Osteocyte (in vitro differentiated cells): Measurements from ENCODE around the gene DPH2. TPM values are rescaled to one million over a fixed set of nuclear protein-coding genes. Genes with fewer than 3 reads are reported as not detected.
A peak's percentile ranks its signal among the peaks of the same experiment; 100 is the strongest.

Source experiments
- DNase-seq: peaks from one replicate; pipeline ENCODE4 v3.0.0; 2021; ENCODE audit warnings: mixed read lengths; ENCODE audit not compliant: unreplicated experiment; ENCODE audit errors: extremely low spot score
- H3K27ac Mint-ChIP-seq: one replicate; pipeline ENCODE4 v1.8.0; 2021; ENCODE audit warnings: mild to moderate bottlenecking, mixed read lengths; ENCODE audit not compliant: unreplicated experiment
- H3K27me3 Mint-ChIP-seq: one replicate; pipeline ENCODE4 v1.8.0; 2021; ENCODE audit warnings: mixed read lengths; ENCODE audit not compliant: unreplicated experiment
- H3K36me3 Mint-ChIP-seq: one replicate; pipeline ENCODE4 v1.8.0; 2021; ENCODE audit warnings: mixed read lengths; ENCODE audit not compliant: unreplicated experiment
- H3K4me1 Mint-ChIP-seq: one replicate; pipeline ENCODE4 v1.8.0; 2021; ENCODE audit warnings: mixed read lengths; ENCODE audit not compliant: unreplicated experiment
- H3K4me3 Mint-ChIP-seq: one replicate; pipeline ENCODE4 v1.8.0; 2021; ENCODE audit warnings: mild to moderate bottlenecking, moderate library complexity, mixed read lengths; ENCODE audit not compliant: unreplicated experiment
- H3K9me3 Mint-ChIP-seq: one replicate; pipeline ENCODE4 v1.8.0; 2021; ENCODE audit warnings: mixed read lengths; ENCODE audit not compliant: unreplicated experiment
- total RNA-seq: library from RNA; stranded (reverse); gene quantifications from 2 replicates; pipeline ENCODE4 v1.2.1, GENCODE V29; 2021
- TF ChIP-seq, protein P1 (sequence below): fragments of 200-600 bp; sonication (generic); IDR thresholded peaks from 2 replicates; pipeline ENCODE4 v1.5.0; 2021; ENCODE audit warnings: antibody characterized with exemption, mild to moderate bottlenecking, moderate library complexity

DPH2 gene
- total RNA-seq, 1 donor from 2014 or later, result 22.4 TPM

DNA sequence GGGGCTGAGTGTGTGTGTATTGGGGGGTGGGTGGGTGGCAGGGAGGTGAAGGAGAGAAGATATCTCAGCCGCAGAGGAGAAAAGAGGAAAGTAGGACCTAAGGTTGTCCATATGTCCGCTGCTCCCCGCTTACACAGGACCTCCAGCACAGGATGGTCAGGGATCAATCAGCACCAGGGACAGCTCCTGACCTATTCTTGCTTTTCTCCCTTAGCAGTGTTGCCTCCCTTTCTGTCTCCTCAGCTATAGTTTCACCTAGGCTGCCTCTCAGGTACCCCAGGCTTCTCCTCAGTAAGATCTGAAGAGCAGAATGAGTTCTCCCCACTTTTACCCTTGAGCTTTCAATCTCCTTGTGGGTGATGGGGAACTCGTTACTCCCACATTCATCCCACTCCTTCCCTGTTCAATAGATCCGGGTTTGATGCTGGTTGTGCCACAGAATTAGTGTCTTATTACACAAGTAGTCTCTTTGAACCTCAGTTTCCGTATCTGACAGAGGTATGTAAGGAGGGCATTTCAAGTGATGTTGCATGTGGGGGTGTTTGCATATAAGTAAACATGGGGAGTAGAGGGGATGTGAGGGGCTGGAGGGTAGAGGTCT lies 1.4 kb upstream of the DPH2 start:
- H3K4me3 Mint-ChIP-seq, result no peak overlapping the region
- no peaks in the 10 kb centered on the region for H3K27me3 Mint-ChIP-seq
- peaks cover 8% of the 10 kb centered on the region for H3K9me3 Mint-ChIP-seq
- DNase-seq, result no peak
- TF ChIP-seq, protein P1, sequence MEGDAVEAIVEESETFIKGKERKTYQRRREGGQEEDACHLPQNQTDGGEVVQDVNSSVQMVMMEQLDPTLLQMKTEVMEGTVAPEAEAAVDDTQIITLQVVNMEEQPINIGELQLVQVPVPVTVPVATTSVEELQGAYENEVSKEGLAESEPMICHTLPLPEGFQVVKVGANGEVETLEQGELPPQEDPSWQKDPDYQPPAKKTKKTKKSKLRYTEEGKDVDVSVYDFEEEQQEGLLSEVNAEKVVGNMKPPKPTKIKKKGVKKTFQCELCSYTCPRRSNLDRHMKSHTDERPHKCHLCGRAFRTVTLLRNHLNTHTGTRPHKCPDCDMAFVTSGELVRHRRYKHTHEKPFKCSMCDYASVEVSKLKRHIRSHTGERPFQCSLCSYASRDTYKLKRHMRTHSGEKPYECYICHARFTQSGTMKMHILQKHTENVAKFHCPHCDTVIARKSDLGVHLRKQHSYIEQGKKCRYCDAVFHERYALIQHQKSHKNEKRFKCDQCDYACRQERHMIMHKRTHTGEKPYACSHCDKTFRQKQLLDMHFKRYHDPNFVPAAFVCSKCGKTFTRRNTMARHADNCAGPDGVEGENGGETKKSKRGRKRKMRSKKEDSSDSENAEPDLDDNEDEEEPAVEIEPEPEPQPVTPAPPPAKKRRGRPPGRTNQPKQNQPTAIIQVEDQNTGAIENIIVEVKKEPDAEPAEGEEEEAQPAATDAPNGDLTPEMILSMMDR, result no peak
- no peak overlapping the region for H3K27ac Mint-ChIP-seq
- H3K36me3 Mint-ChIP-seq, result peaks cover 21% of the 10 kb centered on the region
- H3K4me1 Mint-ChIP-seq, result peaks cover 14% of the 10 kb centered on the region

DNA sequence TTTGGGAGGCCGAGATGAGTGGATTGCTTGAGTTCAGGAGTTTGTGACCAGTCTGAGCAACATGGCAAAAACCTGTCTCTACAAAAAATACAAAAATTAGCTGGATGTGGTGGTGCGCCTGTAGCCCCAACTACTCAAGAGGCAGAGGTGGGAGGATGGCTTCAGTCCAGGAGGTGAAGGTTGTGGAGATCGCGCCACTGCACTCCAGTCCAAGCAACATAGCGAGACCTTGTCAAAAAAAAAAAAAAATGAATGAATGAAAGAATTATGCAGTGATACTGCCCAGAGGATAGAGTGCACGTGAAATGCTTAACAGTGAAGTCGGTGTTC lies 429 bp upstream of the DPH2 start:
- H3K27me3 Mint-ChIP-seq, result no peaks in the 10 kb centered on the region
- no peak for DNase-seq
- peaks cover 8% of the 10 kb centered on the region for H3K9me3 Mint-ChIP-seq
- no peak overlapping the region for H3K27ac Mint-ChIP-seq
- peaks cover 21% of the 10 kb centered on the region for H3K36me3 Mint-ChIP-seq
- TF ChIP-seq, protein P1, result no peak
- H3K4me1 Mint-ChIP-seq, result peaks cover 23% of the 10 kb centered on the region
- peak overlapping the region; percentile 93 for H3K4me3 Mint-ChIP-seq

DNA sequence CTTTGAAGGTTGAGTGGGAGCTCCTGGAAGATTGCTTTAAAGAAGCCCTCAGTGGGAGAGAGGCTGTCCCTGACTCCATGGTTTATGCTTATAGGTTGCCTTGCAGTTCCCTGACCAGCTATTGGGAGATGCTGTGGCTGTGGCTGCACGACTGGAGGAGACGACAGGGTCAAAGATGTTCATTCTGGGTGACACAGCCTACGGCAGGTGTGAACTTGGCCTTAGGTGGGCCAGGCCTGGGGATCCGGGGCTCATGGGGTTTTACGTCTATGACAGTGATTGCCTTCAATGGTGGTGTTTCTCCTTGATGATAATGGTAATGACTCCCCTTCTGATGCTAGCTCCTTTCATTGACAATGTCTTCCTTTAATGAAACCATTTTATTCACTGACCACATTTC lies 692 bp downstream of the DPH2 start:
- H3K27me3 Mint-ChIP-seq, result no peaks in the 10 kb centered on the region
- DNase-seq, result no peak
- peak overlapping the region; percentile 58 for H3K27ac Mint-ChIP-seq
- TF ChIP-seq, protein P1, result no peak
- peak overlapping the region; percentile 93 for H3K4me3 Mint-ChIP-seq
- H3K4me1 Mint-ChIP-seq, result peaks cover 23% of the 10 kb centered on the region
- H3K36me3 Mint-ChIP-seq, result peaks cover 21% of the 10 kb centered on the region
- H3K9me3 Mint-ChIP-seq, result peaks cover 8% of the 10 kb centered on the region

DNA sequence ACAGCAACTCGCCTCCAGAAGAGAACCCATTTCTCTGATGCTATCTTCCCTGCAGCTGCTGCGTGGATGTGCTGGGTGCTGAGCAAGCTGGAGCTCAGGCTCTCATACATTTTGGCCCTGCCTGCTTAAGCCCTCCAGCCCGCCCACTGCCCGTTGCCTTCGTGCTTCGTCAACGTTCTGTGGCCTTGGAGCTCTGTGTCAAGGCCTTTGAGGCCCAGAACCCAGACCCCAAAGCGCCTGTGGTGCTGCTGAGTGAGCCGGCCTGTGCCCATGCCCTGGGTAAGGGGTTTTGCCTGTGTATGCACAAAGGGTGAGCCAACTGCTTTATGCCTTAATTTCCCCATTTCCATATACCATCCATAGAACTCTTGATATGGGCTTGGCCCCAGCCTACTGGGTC lies 1.1 kb downstream of the DPH2 start:
- H3K9me3 Mint-ChIP-seq, result peaks cover 8% of the 10 kb centered on the region
- peaks cover 21% of the 10 kb centered on the region for H3K36me3 Mint-ChIP-seq
- H3K27me3 Mint-ChIP-seq, result no peaks in the 10 kb centered on the region
- DNase-seq, result no peak
- peaks cover 26% of the 10 kb centered on the region for H3K4me1 Mint-ChIP-seq
- TF ChIP-seq, protein P1, result no peak
- H3K4me3 Mint-ChIP-seq, result peak overlapping the region; percentile 93
- no peak overlapping the region for H3K27ac Mint-ChIP-seq

DNA sequence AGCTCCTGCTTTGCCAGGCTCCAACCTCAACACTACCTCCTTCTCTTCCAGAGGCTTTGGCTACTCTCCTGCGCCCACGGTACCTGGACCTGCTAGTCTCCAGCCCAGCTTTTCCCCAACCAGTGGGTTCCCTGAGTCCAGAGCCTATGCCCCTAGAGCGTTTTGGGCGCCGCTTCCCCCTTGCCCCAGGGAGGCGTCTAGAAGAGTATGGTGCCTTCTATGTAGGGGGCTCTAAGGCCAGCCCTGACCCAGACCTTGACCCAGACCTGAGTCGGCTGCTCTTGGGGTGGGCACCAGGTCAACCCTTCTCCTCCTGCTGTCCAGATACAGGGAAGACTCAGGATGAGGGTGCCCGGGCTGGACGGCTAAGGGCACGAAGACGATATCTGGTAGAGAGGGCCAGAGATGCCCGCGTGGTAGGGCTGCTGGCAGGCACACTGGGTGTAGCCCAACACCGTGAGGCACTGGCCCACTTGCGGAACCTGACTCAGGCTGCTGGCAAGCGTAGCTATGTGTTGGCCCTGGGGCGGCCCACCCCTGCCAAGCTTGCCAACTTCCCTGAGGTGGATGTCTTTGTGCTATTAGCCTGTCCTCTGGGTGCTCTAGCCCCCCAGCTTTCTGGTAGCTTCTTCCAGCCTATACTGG lies 1.6 kb downstream of the DPH2 start:
- Mint-ChIP-seq H3K27ac (no peak overlapping the region), H3K36me3 (peaks cover 21% of the 10 kb centered on the region), H3K9me3 (peaks cover 8% of the 10 kb centered on the region), H3K4me1 (peaks cover 31% of the 10 kb centered on the region), H3K27me3 (no peaks in the 10 kb centered on the region), H3K4me3 (peak overlapping the region; percentile 93)
- no peak for DNase-seq
- TF ChIP-seq, protein P1, result no peak
